GM21717 (cell line): ENCODE results near the gene COL9A3.

Experiments
- ATAC-seq: cut with Tn5 transposase; IDR thresholded peaks from one replicate; pipeline ENCODE4 v1.9.1; 2021; ENCODE audit warnings: mild to moderate bottlenecking, moderate library complexity; ENCODE audit not compliant: unreplicated experiment

COL9A3 gene

DNA sequence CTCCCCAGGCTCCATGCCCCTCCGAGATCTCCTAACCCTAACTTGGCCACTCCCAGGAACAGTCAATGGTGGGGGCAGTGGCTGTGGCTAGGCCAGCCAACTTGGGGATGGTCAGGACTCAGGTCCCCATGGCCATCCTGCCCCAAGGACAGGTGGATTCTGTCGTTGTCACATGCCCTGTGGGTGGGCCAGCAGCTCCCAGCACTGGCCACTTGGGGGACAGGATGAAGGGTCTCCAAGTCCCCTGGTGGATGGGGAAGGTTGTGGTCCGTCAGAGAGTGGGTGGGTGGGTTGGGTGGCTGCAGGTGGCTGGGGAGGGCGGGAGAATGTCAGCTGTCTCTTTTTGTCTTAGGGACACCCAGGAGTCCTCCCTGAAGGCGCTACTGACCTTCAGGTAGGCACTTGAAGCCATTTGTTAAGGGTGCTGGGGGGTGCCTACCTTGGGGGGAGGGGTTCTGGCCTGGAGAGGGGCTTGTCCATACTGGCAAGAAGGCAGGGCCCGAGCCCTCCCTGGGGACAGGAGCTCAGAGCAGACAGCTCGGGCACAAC is 5.5 kb downstream of the COL9A3 start:
- no peak for ATAC-seq

DNA sequence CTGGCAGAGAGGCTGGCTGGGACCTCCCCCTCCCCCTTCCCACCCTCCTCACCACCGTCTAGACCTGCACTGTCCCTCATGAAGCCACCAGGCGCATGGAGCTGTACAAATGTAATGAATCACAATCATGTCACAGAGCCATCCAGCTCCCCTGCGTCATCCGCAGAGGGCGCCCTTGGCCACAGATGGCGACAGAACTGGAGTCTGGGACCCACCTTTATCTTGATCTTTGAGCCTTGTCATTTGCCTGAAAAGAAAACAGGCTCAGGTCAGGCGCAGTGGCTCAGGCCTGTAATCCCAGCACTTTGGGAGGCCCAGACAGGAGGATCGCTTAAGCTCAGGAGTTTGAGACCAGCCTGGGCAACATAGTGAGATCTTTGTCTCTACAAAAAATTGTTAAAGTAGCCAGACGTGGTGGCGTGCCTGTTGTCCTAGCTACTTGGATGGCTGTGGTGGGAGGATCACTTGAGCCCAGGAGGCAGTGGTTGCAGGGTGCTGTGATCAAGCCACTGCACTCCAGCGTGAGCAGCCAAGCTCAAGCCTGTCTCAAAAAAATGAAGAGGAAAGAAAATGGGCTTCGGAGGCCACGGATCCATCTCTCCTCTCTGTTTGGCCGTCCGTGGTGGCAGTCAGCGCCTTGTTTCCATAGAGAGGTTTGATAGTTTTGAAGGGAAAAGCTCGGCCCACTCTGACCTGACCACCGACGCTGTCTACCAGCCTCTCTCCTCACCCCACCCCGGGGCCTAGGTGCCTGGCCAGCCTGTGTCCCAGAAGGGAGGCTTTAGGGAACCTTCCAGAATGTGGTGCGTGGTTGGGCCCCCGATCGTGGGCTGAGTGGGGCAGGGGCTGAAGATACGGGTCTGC is 6.2 kb downstream of the COL9A3 start:
- no peak for ATAC-seq

DNA sequence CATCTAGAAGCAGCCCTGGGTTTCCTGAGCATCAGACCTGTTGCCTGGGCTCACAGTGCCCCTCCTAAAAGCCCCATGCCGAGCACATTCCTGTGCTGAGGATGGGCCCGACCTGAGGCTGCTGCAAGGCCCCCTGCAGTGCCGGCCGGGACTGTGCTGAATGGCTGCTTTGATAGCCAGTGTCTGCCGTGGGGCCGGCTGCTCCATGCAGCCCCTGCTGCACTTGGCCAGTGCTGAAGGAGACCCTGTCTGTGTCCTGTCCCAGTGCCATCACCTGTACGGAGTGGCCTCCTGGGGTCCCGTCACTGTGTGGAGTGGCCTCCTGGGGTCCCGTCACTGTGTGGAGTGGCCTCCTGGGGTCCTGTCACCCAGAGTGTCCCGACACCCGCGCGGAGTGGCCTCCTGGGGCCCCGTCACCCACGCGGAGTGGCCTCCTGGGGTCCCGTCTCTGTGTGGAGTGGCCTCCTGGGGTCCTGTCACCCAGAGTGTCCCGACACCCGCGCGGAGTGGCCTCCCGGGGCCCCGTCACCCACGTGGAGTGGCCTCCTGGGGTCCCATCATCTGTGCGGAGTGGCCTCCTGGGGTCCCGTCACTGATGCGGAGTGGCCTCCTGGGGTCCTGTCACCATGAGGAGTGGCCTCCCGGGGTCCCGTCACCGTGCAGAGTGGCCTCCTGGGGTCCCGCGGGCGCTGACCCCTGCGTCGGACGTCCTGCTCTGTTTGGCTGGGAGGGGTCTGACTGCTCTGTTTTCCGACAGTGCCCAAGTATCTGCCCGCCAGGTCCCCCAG is 7.0 kb downstream of the COL9A3 start:
- ATAC-seq, result no peak

DNA sequence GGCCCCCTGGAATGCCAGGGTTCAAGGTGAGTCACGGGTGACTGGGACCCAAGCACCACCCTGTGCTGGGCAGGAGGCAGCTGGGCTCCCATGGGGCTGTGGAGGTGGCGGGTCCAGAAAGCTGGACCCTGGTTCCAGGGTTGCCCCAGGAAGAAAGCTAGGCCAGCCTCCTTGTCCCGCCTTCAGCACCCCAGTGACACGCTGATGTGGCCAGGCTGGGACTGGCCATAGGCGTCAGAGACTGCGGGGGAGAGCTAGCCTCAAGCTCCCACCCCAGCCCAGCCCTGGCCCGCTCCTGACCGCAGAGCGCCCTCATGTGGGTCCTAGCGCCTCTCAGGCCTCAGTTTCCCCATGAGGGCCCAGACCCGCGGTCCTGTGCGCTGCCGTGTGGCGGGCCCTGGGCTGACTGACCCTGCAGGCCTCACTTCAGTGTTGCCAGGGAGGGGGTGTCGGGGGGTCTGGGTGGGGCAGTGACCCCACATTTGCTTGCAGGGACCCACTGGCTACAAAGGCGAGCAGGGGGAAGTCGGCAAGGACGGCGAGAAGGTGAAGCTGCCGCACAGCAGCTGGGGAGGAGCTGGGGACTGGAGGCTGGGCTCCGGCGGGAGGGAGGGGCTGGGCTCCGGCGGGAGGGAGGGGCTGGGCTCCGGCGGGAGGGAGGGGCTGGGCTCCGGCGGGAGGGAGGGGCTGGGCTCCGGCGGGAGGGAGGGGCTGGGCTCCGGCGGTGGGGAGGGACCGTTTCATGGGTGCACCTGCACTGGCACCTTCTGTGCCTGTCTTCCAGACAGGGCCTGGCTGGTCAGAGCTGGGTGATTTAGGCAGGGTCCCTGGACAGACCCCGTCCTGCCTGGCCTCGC is 7.9 kb downstream of the COL9A3 start:
- no peak for ATAC-seq

DNA sequence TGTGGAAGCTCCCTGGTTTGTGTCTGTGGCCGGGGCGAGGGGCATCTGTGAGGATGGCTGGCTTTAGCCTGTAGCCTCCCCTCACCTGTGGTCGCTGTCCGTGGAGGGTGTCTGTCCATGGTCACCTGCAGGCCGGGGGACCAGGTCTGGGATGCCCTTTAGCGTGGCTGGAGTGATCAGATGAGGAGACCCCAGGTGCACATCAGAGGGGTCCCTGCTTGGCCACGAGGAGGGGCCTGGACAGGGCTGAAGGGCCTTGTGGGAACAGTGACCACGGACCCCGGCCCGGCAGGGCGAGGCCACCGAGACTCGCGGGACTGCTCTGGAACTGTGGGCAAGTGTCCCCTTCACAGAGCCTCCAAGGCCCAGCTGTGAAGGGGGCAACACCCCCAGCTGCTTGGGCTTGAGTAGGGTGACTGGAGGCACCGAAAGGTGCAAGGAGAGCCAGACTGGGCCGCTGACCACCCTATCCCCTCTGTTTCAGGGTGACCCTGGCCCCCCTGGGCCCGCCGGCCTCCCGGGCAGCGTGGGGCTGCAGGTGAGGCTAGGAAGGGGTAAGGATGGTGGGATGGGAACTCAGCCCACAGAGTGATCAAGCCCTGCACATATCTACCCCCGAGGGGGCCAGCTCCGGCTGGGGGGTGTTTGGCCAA is 8.6 kb downstream of the COL9A3 start:
- ATAC-seq, result no peak

DNA sequence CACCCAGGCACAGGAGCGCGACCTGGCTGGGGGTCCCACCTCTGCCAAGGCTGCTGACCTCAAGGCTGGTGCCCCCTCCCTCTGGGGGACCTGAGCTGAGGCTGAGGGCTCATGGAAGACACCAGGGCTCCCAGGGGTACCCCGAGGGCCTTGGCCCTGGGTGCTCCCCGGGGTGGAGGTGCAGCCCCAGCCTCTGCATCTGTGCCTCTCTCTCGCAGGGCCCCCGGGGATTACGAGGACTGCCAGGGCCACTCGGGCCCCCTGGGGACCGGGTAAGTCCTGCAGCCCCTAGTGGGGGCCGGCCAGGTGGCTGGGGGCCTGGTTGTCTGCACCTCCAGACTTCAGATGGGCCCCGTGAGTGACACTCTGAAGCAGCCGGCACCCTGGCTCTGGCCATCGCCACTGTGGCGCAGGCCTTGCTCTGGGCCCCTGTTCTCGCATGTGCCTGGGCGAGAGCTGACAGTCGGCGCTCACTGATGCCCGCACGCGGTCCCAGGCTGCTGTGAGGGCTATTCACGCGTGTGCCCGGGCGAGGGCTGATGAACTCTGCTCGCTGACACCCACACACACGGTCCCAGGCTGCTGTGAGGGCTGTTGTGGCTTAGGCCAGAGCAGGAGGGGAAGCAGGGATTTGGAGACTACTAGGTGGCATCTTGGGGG is 9.3 kb downstream of the COL9A3 start:
- no peak for ATAC-seq

DNA sequence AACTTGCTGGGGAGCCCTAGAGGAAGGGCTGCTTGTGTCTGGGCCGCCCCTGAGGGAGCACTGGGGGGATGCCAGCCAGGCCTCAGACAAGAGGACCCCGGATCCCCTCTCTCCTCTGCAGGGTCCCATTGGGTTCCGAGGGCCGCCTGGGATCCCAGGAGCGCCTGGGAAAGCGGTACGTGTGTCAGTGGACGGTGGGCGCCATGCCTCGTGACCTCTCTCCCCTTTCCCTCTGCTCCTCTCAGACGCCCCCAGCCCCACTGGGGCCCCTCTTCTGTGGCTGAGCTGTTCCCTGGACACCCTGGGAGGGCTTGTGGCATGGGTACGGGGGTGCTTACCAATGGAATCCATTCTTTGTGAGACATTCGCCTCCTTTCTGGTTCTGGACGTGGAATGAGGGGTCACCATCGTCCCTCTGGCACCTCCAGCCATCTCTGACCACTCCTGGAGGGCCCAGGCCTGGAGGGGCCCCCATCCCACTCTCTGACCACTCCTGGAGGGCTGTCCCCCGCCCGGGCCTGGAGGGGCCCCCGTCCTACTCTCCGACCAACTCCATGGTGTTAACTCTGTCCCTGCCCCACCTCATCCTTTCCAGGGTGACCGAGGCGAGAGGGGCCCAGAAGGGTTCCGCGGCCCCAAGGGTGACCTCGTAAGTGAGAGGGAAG is 9.9 kb downstream of the COL9A3 start:
- ATAC-seq, result no peak

DNA sequence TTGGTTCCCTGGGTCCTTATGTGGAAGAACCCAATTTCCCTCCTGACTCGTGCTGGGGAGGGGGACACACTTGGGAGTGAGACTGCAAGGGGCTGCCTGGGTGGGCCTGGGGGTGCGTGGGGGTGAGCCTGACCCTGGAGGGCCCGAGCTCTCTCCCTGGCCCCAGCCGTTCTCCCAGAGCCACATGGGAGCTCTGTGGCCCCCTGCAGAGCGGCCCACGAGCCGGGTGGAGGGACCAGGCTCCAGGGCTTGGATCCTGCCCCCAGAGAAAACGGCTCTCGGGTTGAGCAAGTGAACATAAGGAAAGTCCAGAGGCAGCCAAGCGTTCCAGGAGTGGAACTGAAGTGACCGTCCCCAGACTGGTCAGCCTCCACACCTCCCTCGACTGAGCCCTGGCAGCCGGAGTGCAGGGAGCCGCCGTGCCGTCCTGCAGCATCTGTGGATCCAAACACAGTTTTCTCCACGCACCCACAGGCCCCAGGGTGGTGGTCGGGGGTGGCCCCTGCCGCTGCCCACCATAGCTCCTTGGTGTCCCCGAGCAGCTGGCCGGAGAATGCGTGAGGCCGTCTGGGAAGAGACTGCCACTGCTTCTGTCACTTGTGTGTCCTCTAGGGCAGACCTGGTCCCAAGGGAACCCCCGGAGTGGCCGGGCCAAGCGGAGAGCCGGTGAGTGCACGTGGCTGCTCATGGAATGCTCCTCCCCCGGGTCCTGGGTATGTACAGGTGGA is 10.6 kb downstream of the COL9A3 start:
- ATAC-seq, result no peak

DNA sequence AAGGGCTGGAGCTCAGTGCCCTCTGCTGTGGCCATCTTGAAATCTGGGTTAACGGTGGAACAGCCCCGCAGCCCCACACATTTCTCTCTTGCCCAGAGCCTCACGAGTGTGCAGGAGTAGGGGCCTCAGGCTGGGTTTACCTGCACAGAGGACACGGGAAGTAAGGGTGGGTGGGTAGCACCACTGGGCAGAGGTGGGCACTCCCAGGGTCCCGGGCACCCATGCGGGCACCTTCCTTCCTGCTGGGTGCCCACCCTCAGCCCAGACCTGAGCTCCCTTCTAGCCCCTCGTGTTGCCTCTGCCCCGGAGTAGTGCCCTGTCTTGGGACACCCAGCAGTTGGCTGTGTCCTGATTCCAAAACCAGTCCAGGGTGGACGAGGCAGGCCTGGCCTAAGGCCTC is 11.2 kb downstream of the COL9A3 start:
- no peak for ATAC-seq

DNA sequence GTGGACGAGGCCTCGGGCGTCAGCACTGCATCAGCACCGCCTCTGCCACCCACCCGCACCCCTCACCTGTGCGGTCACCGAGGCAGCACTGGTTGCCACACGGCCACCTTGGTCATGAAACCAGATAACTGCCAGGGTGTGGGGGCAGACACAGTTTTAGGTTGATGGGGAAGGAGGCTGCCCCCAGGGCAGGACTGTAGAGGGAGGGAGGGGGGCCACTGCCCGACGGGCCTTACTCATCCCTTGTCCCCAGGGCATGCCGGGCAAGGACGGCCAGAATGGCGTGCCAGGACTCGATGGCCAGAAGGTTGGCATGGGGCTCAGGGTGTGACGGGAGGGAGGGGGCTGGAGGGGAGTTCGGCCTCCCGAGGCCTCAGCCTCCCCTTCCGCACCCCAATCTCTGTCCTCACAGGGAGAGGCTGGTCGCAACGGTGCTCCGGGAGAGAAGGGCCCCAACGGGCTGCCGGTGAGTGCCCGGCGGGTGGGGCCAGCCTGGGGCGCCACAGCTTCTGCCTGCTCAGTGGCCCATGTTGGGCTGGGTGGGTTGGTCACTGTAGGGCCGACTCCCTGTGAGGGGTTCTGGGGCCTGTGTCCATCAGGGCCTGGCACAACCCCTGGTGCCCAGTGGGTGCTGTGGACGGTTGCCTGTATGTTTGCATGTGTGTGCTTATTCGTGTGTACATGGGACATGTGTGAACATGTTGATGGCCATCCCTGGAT is 11.8 kb downstream of the COL9A3 start:
- no peak for ATAC-seq

DNA sequence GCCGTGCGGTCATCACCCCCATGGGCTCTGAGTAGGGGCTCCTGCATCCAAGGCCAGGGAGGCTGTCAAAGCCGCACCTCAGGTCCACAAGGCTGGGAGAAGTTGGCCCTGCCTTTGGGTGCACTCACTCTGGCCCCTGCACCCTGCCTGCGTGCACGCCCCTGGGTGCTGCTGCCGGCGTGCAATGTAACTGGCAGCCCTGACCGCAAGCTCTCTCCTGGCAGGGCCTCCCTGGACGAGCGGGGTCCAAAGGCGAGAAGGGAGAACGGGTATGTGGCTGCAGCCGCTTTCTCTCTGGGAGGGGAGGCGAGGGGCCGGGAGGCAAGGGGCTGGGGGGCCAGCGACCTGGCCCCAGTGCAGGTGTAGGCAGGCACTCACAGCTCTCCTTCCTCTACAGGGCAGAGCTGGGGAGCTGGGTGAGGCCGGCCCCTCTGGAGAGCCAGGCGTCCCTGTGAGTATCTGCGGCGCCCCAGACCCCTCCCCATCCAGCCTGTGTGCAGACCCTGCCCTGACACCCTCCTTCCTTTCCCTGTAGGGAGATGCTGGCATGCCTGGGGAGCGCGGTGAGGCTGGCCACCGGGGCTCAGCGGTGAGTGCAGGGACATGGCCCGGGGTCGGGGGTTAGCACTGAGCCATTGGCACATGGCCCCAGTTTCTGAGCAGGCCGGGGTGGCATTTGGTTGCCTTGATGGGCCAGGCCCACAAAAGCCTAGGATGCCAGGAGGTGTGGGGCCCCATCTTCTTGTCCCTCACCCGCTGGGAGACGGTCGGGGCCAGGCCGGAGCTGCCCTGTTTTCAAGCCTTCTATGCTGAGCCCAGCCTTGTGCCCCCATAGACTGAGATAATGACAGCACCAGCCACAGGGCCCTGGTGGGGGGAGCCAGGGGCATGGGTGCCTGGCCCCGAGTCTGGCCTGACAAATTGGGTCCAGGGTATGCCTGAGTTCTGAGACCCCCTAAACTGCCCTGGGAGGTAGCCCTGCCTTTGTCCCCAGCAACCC is 12.7 kb downstream of the COL9A3 start:
- no peak for ATAC-seq

DNA sequence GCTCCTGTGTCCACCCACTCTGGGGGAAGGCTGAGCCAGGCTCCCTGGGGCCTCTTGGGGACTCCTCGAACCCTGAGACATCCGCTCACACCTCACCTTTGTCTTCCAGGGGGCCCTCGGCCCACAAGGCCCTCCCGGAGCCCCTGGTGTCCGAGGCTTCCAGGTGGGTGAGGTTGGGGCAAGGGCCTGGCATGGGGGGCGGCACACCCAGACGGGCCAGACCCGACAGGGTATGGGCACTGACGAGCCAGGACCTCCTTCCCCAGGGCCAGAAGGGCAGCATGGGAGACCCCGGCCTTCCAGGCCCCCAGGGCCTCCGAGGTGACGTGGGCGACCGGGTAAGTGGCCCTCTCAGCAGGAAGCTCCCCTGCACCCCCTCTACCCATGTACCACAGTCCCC is 13.4 kb downstream of the COL9A3 start:
- ATAC-seq, result no peak

DNA sequence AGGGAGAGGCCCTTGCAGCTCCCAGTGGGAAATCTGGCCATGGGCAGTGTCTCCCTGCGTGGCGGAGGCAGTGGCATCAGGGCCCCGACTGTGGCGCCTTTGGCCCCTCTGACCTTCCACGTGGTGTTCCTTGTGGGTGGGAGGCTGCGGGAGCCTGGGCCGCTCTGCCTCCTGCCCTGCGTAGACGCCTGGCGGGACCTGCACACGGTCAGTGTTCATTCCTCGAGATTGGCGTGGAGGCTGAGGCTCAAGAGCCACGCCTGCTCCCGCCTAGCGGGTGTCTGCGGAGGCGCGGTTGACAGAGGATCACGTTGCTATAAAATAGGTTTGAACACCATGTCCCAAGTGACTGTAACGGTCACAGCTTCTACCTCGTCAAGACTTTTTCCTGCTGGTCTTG is 14.0 kb downstream of the COL9A3 start:
- ATAC-seq, result no peak

DNA sequence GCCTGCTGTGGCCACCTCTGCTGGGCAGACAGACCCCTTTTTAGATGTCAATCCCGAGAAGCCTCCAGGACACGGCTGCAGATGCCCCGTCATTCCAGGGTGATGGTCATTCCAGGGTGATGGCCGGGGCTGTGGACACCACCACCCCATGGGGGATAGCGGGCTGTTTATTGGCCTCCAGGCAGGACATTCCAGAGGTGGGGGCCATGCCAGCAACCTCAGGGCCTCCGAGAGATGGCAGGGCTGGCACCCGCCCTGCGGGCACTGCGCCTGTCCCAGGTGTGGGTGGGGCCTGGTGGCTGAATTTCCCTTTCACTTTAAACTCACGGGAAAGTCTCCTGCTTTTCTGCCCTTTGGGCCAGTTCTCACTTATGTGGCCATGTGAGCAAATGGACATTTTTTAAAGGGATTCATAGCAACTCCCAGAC is 14.5 kb downstream of the COL9A3 start:
- ATAC-seq, result no peak

DNA sequence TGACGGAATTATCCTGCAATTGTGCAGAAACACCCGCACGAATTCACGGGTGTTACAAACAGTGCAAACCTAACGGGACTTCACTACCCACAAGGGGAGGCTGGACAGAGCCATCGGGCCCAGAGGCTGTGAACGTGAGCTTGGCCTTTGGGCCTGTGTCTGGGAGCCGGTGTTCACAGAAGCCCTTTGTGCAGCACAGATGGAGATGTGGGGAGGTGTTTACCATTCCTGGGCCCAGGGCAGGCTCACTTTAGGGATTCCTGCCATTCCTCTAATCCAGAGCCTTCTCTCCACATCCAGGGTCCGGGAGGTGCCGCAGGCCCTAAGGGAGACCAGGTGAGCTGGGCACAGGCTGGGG is 15.0 kb downstream of the COL9A3 start:
- ATAC-seq, result no peak

DNA sequence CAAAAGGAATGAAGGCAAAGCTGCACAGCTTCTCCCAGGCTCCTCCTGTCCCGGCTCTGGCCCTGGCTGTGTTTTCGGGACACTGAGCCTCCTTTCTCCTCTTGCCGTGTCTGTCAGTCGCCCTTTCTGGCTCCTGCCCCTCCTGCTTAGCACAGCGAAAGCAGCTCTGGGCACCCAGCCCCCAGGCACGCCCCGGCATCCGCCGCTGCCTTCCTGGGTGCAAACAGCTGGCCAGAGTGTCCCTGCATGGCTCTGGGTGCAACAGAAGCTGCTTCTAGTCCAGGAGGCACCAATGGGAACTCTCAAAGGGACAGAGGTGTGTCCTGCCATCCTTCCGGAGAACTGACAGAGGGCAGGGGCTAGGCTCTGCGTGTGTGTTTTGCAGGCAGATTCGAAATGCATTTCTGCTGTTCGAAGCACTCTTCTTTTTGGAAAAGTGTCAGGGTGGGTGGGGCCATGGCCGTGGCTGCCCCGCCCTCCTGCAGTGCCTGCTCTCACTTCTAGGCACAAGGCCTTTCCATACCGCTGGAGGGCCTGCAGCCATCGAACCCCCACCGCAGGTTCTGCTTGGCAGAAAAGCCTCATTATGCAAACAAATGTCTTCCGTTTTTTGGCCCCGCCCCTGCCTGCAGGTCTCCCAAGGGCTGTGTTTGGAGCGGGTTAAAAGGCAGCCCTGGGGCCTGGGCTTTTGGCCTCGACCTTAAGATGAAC is 15.5 kb downstream of the COL9A3 start:
- no peak for ATAC-seq
